ENCODE results near the gene C6orf58. TPM values are rescaled to one million over a fixed set of nuclear protein-coding genes. Genes with fewer than 3 reads are reported as not detected.

The C6orf58 gene
- total and polyA plus RNA-seq, 2 donors, result 0.05 to 0.25 TPM

GRCh38 chr6:127561660-127562059 is 15.3 kb upstream of the C6orf58 start:
- H3K4me3 ChIP-seq (ENCODE audit: low read length in 2 of 2), result no peak overlapping the region
- no peak overlapping the region for H3K27ac ChIP-seq (ENCODE audit: low read depth in 1 of 2, low read length in 1 of 2)
- WGBS, result 47% methylated on average over 1 of the region's 1 CpG
- H3K9me3 ChIP-seq (ENCODE audit: control insufficient read depth in 2 of 2, insufficient read depth in 1 of 2, low read length in 1 of 2), result no peaks in the 10 kb centered on the region
- H3K4me1 ChIP-seq (ENCODE audit: control insufficient read depth in 2 of 2, insufficient read depth in 2 of 2, low read length in 2 of 2), result no peaks in the 10 kb centered on the region
- no peak for DNase-seq (ENCODE audit: low read depth in 6 of 9, low spot score in 9 of 9)
- H3K27me3 ChIP-seq (ENCODE audit: control insufficient read depth in 2 of 2, insufficient read depth in 1 of 2, low read length in 1 of 2), result no peaks in the 10 kb centered on the region
- no peaks in the 10 kb centered on the region for H3K36me3 ChIP-seq (ENCODE audit: control insufficient read depth in 2 of 2, insufficient read depth in 2 of 2, low read length in 1 of 2)

DNA sequence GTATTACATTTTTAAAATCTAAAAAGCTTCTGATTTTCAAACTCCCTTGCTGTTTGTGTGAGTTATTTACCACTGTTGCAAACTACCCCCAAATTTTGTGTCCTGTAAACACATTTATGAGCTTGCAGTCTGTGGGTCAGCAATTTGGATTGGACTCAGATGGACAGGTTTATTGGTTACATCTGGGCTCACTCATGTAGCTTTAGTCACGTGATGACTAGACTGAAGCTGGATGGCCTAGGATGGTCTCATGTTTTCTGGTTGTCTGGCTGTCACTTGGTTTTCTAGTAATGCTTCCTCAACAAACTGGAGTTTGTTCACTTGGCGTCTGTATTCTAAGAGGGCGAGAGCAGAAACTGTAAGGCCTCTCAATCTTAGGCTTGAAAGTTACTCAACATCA is 12.2 kb upstream of the C6orf58 start:
- Histone ChIP-seq H3K27ac (ENCODE audit: low read depth in 1 of 2, low read length in 1 of 2) (no peak overlapping the region), H3K4me3 (ENCODE audit: low read length in 2 of 2) (no peak overlapping the region), H3K27me3 (ENCODE audit: control insufficient read depth in 2 of 2, insufficient read depth in 1 of 2, low read length in 1 of 2) (no peaks in the 10 kb centered on the region), H3K9me3 (ENCODE audit: control insufficient read depth in 2 of 2, insufficient read depth in 1 of 2, low read length in 1 of 2) (no peaks in the 10 kb centered on the region), H3K36me3 (ENCODE audit: control insufficient read depth in 2 of 2, insufficient read depth in 2 of 2, low read length in 1 of 2) (no peaks in the 10 kb centered on the region), H3K4me1 (ENCODE audit: control insufficient read depth in 2 of 2, insufficient read depth in 2 of 2, low read length in 2 of 2) (no peaks in the 10 kb centered on the region)
- WGBS, result 93% methylated on average over 3 of the region's 3 CpGs
- DNase-seq (ENCODE audit: low read depth in 6 of 9, low spot score in 9 of 9), result no peak

GRCh38 chr6:127566119-127566518 is 10.9 kb upstream of the C6orf58 start:
- H3K27ac ChIP-seq (ENCODE audit: low read depth in 1 of 2, low read length in 1 of 2), result no peak overlapping the region
- no peaks in the 10 kb centered on the region for H3K4me1 ChIP-seq (ENCODE audit: control insufficient read depth in 2 of 2, insufficient read depth in 2 of 2, low read length in 2 of 2)
- H3K36me3 ChIP-seq (ENCODE audit: control insufficient read depth in 2 of 2, insufficient read depth in 2 of 2, low read length in 1 of 2), result no peaks in the 10 kb centered on the region

GRCh38 chr6:127566651-127567050 is 10.3 kb upstream of the C6orf58 start:
- Histone ChIP-seq H3K9me3 (ENCODE audit: control insufficient read depth in 2 of 2, insufficient read depth in 1 of 2, low read length in 1 of 2) (no peaks in the 10 kb centered on the region), H3K4me3 (ENCODE audit: low read length in 2 of 2) (no peak overlapping the region), H3K27me3 (ENCODE audit: control insufficient read depth in 2 of 2, insufficient read depth in 1 of 2, low read length in 1 of 2) (no peaks in the 10 kb centered on the region), H3K27ac (ENCODE audit: low read depth in 1 of 2, low read length in 1 of 2) (no peak overlapping the region), H3K36me3 (ENCODE audit: control insufficient read depth in 2 of 2, insufficient read depth in 2 of 2, low read length in 1 of 2) (no peaks in the 10 kb centered on the region), H3K4me1 (ENCODE audit: control insufficient read depth in 2 of 2, insufficient read depth in 2 of 2, low read length in 2 of 2) (no peaks in the 10 kb centered on the region)
- no peak for DNase-seq (ENCODE audit: low read depth in 6 of 9, low spot score in 9 of 9)

More at GRCh38 chr6:127566119-127566518, 10.9 kb upstream of the C6orf58 start:
- H3K4me3 ChIP-seq (ENCODE audit: low read length in 2 of 2), result no peak overlapping the region
- no peak for DNase-seq (ENCODE audit: low read depth in 6 of 9, low spot score in 9 of 9)
- H3K27me3 ChIP-seq (ENCODE audit: control insufficient read depth in 2 of 2, insufficient read depth in 1 of 2, low read length in 1 of 2), result no peaks in the 10 kb centered on the region
- H3K9me3 ChIP-seq (ENCODE audit: control insufficient read depth in 2 of 2, insufficient read depth in 1 of 2, low read length in 1 of 2), result no peaks in the 10 kb centered on the region

DNA sequence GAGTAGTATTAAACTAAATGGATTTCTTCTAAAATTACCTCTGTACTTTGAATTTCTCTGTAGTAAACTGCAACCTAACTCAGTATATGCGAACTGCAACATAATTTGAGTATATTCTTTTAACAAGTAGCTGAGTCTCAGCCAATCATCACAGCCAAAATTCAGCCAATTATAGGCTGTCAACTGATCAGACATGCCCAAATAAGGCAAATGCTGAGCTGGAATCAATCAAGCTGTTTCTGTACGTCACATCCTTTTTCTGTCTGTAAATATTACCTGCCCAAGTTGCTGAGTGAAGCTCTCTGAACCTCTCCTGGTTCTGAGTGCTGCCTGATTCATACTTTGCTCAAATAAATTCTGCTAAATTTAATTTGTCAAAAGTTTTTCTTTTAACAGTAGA is 9.5 kb upstream of the C6orf58 start:
- no peak for DNase-seq (ENCODE audit: low read depth in 6 of 9, low spot score in 9 of 9)
- 49% methylated on average over 2 of the region's 2 CpGs for WGBS
- Histone ChIP-seq H3K36me3 (ENCODE audit: control insufficient read depth in 2 of 2, insufficient read depth in 2 of 2, low read length in 1 of 2) (no peaks in the 10 kb centered on the region), H3K27ac (ENCODE audit: low read depth in 1 of 2, low read length in 1 of 2) (no peak overlapping the region), H3K27me3 (ENCODE audit: control insufficient read depth in 2 of 2, insufficient read depth in 1 of 2, low read length in 1 of 2) (no peaks in the 10 kb centered on the region), H3K9me3 (ENCODE audit: control insufficient read depth in 2 of 2, insufficient read depth in 1 of 2, low read length in 1 of 2) (no peaks in the 10 kb centered on the region), H3K4me1 (ENCODE audit: control insufficient read depth in 2 of 2, insufficient read depth in 2 of 2, low read length in 2 of 2) (no peaks in the 10 kb centered on the region), H3K4me3 (ENCODE audit: low read length in 2 of 2) (no peak overlapping the region)

DNA sequence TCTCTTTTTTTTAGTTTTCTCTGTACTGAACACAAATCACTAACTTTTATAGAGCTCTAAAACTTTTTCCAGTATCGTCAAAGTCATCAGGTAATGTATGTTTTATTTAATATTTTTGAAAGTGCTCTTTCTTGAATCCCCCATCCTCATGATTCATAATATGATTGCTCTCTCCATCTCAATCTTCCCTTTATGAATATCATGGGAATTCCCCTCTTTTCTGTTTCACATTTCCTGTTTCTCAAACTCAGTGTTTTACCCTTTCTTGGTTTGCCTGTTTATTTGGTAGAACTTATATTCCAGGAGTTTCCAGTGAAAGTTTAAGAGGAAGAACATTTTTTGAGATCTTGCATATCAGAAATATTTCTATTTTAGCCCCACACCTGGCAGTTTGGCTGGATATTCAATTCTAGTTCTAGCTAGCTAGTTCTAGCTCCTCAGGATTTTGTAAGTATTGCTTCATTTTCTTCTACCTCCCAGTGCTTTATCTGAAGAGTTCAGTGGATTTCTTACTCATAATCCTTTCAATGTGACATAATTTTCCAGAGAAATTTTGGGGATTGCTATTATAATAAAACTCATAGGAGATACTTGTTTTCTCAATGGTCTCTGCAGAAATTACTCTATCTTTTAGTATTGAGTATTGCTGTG is 6.1 kb upstream of the C6orf58 start:
- 91% methylated on average over 1 of the region's 1 CpG for WGBS
- H3K9me3 ChIP-seq (ENCODE audit: control insufficient read depth in 2 of 2, insufficient read depth in 1 of 2, low read length in 1 of 2), result no peaks in the 10 kb centered on the region
- no peaks in the 10 kb centered on the region for H3K36me3 ChIP-seq (ENCODE audit: control insufficient read depth in 2 of 2, insufficient read depth in 2 of 2, low read length in 1 of 2)
- H3K27me3 ChIP-seq (ENCODE audit: control insufficient read depth in 2 of 2, insufficient read depth in 1 of 2, low read length in 1 of 2), result no peaks in the 10 kb centered on the region
- H3K27ac ChIP-seq (ENCODE audit: low read depth in 1 of 2, low read length in 1 of 2), result no peak overlapping the region
- H3K4me1 ChIP-seq (ENCODE audit: control insufficient read depth in 2 of 2, insufficient read depth in 2 of 2, low read length in 2 of 2), result no peaks in the 10 kb centered on the region
- no peak overlapping the region for H3K4me3 ChIP-seq (ENCODE audit: low read length in 2 of 2)
- DNase-seq (ENCODE audit: low read depth in 6 of 9, low spot score in 9 of 9), result no peak

DNA sequence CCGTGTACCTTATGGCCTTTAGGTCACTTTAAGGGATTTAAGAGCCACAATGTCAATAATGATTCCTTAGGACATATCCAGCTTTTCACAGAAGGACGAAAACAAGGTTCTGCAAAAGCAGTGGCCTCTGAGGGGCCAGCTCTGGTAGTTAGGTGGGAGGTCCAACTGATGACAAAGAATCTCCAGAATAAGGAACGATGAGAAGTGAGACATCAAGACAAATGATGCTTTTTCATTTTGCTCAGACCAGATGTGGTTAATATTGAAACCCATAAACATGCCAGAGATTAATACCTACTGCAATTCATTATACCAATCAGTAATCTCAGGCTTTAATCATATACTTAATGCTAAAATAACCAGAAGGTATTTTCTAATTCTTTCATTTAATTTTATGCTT is 1.9 kb downstream of the C6orf58 start:
- H3K4me1 ChIP-seq (ENCODE audit: control insufficient read depth in 2 of 2, insufficient read depth in 2 of 2, low read length in 2 of 2), result no peaks in the 10 kb centered on the region
- H3K27ac ChIP-seq (ENCODE audit: low read depth in 1 of 2, low read length in 1 of 2), result no peak overlapping the region
- no peaks in the 10 kb centered on the region for H3K36me3 ChIP-seq (ENCODE audit: control insufficient read depth in 2 of 2, insufficient read depth in 2 of 2, low read length in 1 of 2)
- 86% methylated on average over 3 of the region's 3 CpGs for WGBS
- H3K27me3 ChIP-seq (ENCODE audit: control insufficient read depth in 2 of 2, insufficient read depth in 1 of 2, low read length in 1 of 2), result no peaks in the 10 kb centered on the region
- no peak overlapping the region for H3K4me3 ChIP-seq (ENCODE audit: low read length in 2 of 2)
- no peaks in the 10 kb centered on the region for H3K9me3 ChIP-seq (ENCODE audit: control insufficient read depth in 2 of 2, insufficient read depth in 1 of 2, low read length in 1 of 2)
- DNase-seq (ENCODE audit: low read depth in 6 of 9, low spot score in 9 of 9), result no peak

DNA sequence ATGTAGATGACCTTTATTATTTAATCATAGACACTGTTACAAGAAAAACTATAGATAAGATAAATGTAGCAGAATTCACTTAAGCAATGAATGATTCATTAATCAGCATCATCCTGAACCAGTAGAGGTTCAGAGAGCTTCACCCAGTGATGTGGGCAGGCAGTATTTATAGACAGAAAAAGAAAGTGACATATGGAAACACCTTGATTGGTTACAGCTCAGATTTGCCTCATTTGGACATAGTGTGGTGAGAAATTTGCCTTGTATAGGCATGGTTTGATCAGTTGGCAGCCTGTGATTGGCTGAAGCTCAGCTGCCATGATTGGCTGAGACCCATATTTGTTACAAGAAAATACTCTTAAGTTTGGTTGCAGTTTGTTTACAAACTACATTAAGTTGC is 4.6 kb downstream of the C6orf58 start:
- Histone ChIP-seq H3K27ac (ENCODE audit: low read depth in 1 of 2, low read length in 1 of 2) (no peak overlapping the region), H3K4me1 (ENCODE audit: control insufficient read depth in 2 of 2, insufficient read depth in 2 of 2, low read length in 2 of 2) (no peaks in the 10 kb centered on the region), H3K4me3 (ENCODE audit: low read length in 2 of 2) (no peak overlapping the region), H3K36me3 (ENCODE audit: control insufficient read depth in 2 of 2, insufficient read depth in 2 of 2, low read length in 1 of 2) (no peaks in the 10 kb centered on the region), H3K27me3 (ENCODE audit: control insufficient read depth in 2 of 2, insufficient read depth in 1 of 2, low read length in 1 of 2) (no peaks in the 10 kb centered on the region), H3K9me3 (ENCODE audit: control insufficient read depth in 2 of 2, insufficient read depth in 1 of 2, low read length in 1 of 2) (no peaks in the 10 kb centered on the region)
- DNase-seq (ENCODE audit: low read depth in 6 of 9, low spot score in 9 of 9), result no peak

GRCh38 chr6:127582777-127583462 is 5.9 kb downstream of the C6orf58 start:
- no peak for DNase-seq (ENCODE audit: low read depth in 6 of 9, low spot score in 9 of 9)
- 91% methylated on average over 4 of the region's 4 CpGs for WGBS

More at GRCh38 chr6:127582777-127583462, 5.9 kb downstream of the C6orf58 start:
- H3K4me1 ChIP-seq (ENCODE audit: control insufficient read depth in 2 of 2, insufficient read depth in 2 of 2, low read length in 2 of 2), result no peaks in the 10 kb centered on the region
- H3K36me3 ChIP-seq (ENCODE audit: control insufficient read depth in 2 of 2, insufficient read depth in 2 of 2, low read length in 1 of 2), result no peaks in the 10 kb centered on the region
- no peaks in the 10 kb centered on the region for H3K9me3 ChIP-seq (ENCODE audit: control insufficient read depth in 2 of 2, insufficient read depth in 1 of 2, low read length in 1 of 2)
- no peak overlapping the region for H3K4me3 ChIP-seq (ENCODE audit: low read length in 2 of 2)
- no peak overlapping the region for H3K27ac ChIP-seq (ENCODE audit: low read depth in 1 of 2, low read length in 1 of 2)
- no peaks in the 10 kb centered on the region for H3K27me3 ChIP-seq (ENCODE audit: control insufficient read depth in 2 of 2, insufficient read depth in 1 of 2, low read length in 1 of 2)
